ENCODE measurements around the gene MTFMT.
A peak's percentile ranks its signal among the peaks of the same experiment; 100 is the strongest.

The MTFMT gene

GRCh38 chr15:64993290-64993689 is 36.1 kb downstream of the MTFMT start:
- Histone ChIP-seq H3K9ac (ENCODE audit: low read length in 5 of 5) (no peak overlapping the region), H3K27me3 (ENCODE audit: control insufficient read depth in 5 of 5, insufficient read depth in 4 of 5, low read length in 5 of 5) (no peaks in the 10 kb centered on the region), H3K27ac (ENCODE audit: low read depth, low read length) (no peak overlapping the region), H3K4me3 (ENCODE audit: low read depth in 1 of 5, low read length in 5 of 5) (no peak overlapping the region), H3K36me3 (ENCODE audit: control insufficient read depth in 5 of 5, insufficient read depth in 5 of 5, low read length in 5 of 5) (no peaks in the 10 kb centered on the region), H3K4me1 (ENCODE audit: control insufficient read depth in 5 of 5, insufficient read depth in 5 of 5, low read length in 5 of 5) (peaks cover 1 to 19% (median 15%) of the 10 kb centered on the region in 5 donors), H3K9me3 (ENCODE audit: control insufficient read depth in 5 of 5, low read length in 5 of 5) (no peaks in the 10 kb centered on the region)

GRCh38 chr15:64991536-64992135 is 37.8 kb downstream of the MTFMT start:
- Histone ChIP-seq H3K27ac (ENCODE audit: low read depth, low read length) (no peak overlapping the region), H3K36me3 (ENCODE audit: control insufficient read depth in 5 of 5, insufficient read depth in 5 of 5, low read length in 5 of 5) (no peaks in the 10 kb centered on the region), H3K4me1 (ENCODE audit: control insufficient read depth in 5 of 5, insufficient read depth in 5 of 5, low read length in 5 of 5) (peaks cover 1 to 30% (median 21%) of the 10 kb centered on the region in 5 donors), H3K9me3 (ENCODE audit: control insufficient read depth in 5 of 5, low read length in 5 of 5) (no peaks in the 10 kb centered on the region), H3K4me3 (ENCODE audit: low read depth in 1 of 5, low read length in 5 of 5) (no peak overlapping the region), H3K9ac (ENCODE audit: low read length in 5 of 5) (no peak overlapping the region), H3K27me3 (ENCODE audit: control insufficient read depth in 5 of 5, insufficient read depth in 4 of 5, low read length in 5 of 5) (no peaks in the 10 kb centered on the region)

GRCh38 chr15:64990168-64990470 is 39.3 kb downstream of the MTFMT start:
- Histone ChIP-seq H3K27me3 (ENCODE audit: control insufficient read depth in 5 of 5, insufficient read depth in 4 of 5, low read length in 5 of 5) (no peaks in the 10 kb centered on the region), H3K9ac (ENCODE audit: low read length in 5 of 5) (peak overlapping the region in 4 of 5 donors; percentile 76 to 90 (median 84)), H3K4me1 (ENCODE audit: control insufficient read depth in 5 of 5, insufficient read depth in 5 of 5, low read length in 5 of 5) (peaks cover 1 to 39% (median 30%) of the 10 kb centered on the region in 5 donors), H3K4me3 (ENCODE audit: low read depth in 1 of 5, low read length in 5 of 5) (peak overlapping the region; percentile 80 to 99 (median 97)), H3K9me3 (ENCODE audit: control insufficient read depth in 5 of 5, low read length in 5 of 5) (no peaks in the 10 kb centered on the region), H3K36me3 (ENCODE audit: control insufficient read depth in 5 of 5, insufficient read depth in 5 of 5, low read length in 5 of 5) (no peaks in the 10 kb centered on the region), H3K27ac (ENCODE audit: low read depth, low read length) (peak overlapping the region; percentile 63)

GRCh38 chr15:64989416-64990167 is 39.8 kb downstream of the MTFMT start, which contains the start of gene SPG21:
Gene SPG21, minus strand, starts transcription at chr15:64989914. Its CDS starts 6,345 bp downstream, at chr15:64983569.
- H3K9ac ChIP-seq (ENCODE audit: low read length in 5 of 5), result peak within 1 kb of the TSS; percentile 16 to 94 (median 88)
- no peaks in the 10 kb centered on the region for H3K27me3 ChIP-seq (ENCODE audit: control insufficient read depth in 5 of 5, insufficient read depth in 4 of 5, low read length in 5 of 5)
- peak within 1 kb of the TSS; percentile 80 to 99 (median 97) for H3K4me3 ChIP-seq (ENCODE audit: low read depth in 1 of 5, low read length in 5 of 5)
- H3K27ac ChIP-seq (ENCODE audit: low read depth, low read length), result peak within 1 kb of the TSS; percentile 83
- no peaks in the 10 kb centered on the region for H3K36me3 ChIP-seq (ENCODE audit: control insufficient read depth in 5 of 5, insufficient read depth in 5 of 5, low read length in 5 of 5)
- H3K9me3 ChIP-seq (ENCODE audit: control insufficient read depth in 5 of 5, low read length in 5 of 5), result no peaks in the 10 kb centered on the region
- H3K4me1 ChIP-seq (ENCODE audit: control insufficient read depth in 5 of 5, insufficient read depth in 5 of 5, low read length in 5 of 5), result peaks cover 1 to 40% (median 33%) of the 10 kb centered on the region in 5 donors

GRCh38 chr15:64987136-64987535 is 42.3 kb downstream of the MTFMT start:
- no peak overlapping the region for H3K4me3 ChIP-seq (ENCODE audit: low read depth in 1 of 5, low read length in 5 of 5)
- H3K27me3 ChIP-seq (ENCODE audit: control insufficient read depth in 5 of 5, insufficient read depth in 4 of 5, low read length in 5 of 5), result no peaks in the 10 kb centered on the region
- H3K4me1 ChIP-seq (ENCODE audit: control insufficient read depth in 5 of 5, insufficient read depth in 5 of 5, low read length in 5 of 5), result peaks cover 1 to 40% (median 34%) of the 10 kb centered on the region in 5 donors
- no peak overlapping the region for H3K27ac ChIP-seq (ENCODE audit: low read depth, low read length)
- H3K9me3 ChIP-seq (ENCODE audit: control insufficient read depth in 5 of 5, low read length in 5 of 5), result no peaks in the 10 kb centered on the region
- H3K9ac ChIP-seq (ENCODE audit: low read length in 5 of 5), result no peak overlapping the region
- H3K36me3 ChIP-seq (ENCODE audit: control insufficient read depth in 5 of 5, insufficient read depth in 5 of 5, low read length in 5 of 5), result peaks cover 0 to 5% (median 3%) of the 10 kb centered on the region in 5 donors

GRCh38 chr15:64985366-64986033 is 43.9 kb downstream of the MTFMT start:
- peak overlapping the region in 2 of 5 donors; percentile 1 to 22 for H3K9ac ChIP-seq (ENCODE audit: low read length in 5 of 5)
- H3K4me1 ChIP-seq (ENCODE audit: control insufficient read depth in 5 of 5, insufficient read depth in 5 of 5, low read length in 5 of 5), result peaks cover 0 to 39% (median 33%) of the 10 kb centered on the region in 5 donors

GRCh38 chr15:64982472-64982871 is 47.0 kb downstream of the MTFMT start:
- H3K36me3 ChIP-seq (ENCODE audit: control insufficient read depth in 5 of 5, insufficient read depth in 5 of 5, low read length in 5 of 5), result peaks cover 18 to 34% (median 25%) of the 10 kb centered on the region in 5 donors
- peaks cover 0 to 24% (median 18%) of the 10 kb centered on the region in 5 donors for H3K4me1 ChIP-seq (ENCODE audit: control insufficient read depth in 5 of 5, insufficient read depth in 5 of 5, low read length in 5 of 5)
- no peaks in the 10 kb centered on the region for H3K9me3 ChIP-seq (ENCODE audit: control insufficient read depth in 5 of 5, low read length in 5 of 5)
- H3K27ac ChIP-seq (ENCODE audit: low read depth, low read length), result no peak overlapping the region
- no peak overlapping the region for H3K9ac ChIP-seq (ENCODE audit: low read length in 5 of 5)
- no peaks in the 10 kb centered on the region for H3K27me3 ChIP-seq (ENCODE audit: control insufficient read depth in 5 of 5, insufficient read depth in 4 of 5, low read length in 5 of 5)
- no peak overlapping the region for H3K4me3 ChIP-seq (ENCODE audit: low read depth in 1 of 5, low read length in 5 of 5)

More at GRCh38 chr15:64985366-64986033, 43.9 kb downstream of the MTFMT start:
- Histone ChIP-seq H3K9me3 (ENCODE audit: control insufficient read depth in 5 of 5, low read length in 5 of 5) (no peaks in the 10 kb centered on the region), H3K4me3 (ENCODE audit: low read depth in 1 of 5, low read length in 5 of 5) (peak overlapping the region in 2 of 5 donors; percentile 17 to 28), H3K27me3 (ENCODE audit: control insufficient read depth in 5 of 5, insufficient read depth in 4 of 5, low read length in 5 of 5) (no peaks in the 10 kb centered on the region), H3K27ac (ENCODE audit: low read depth, low read length) (peak overlapping the region; percentile 70), H3K36me3 (ENCODE audit: control insufficient read depth in 5 of 5, insufficient read depth in 5 of 5, low read length in 5 of 5) (peaks cover 3 to 8% (median 4%) of the 10 kb centered on the region in 5 donors)

GRCh38 chr15:64981812-64982431 is 47.5 kb downstream of the MTFMT start:
- H3K27ac ChIP-seq (ENCODE audit: low read depth, low read length), result no peak overlapping the region
- no peak overlapping the region for H3K4me3 ChIP-seq (ENCODE audit: low read depth in 1 of 5, low read length in 5 of 5)
- no peaks in the 10 kb centered on the region for H3K27me3 ChIP-seq (ENCODE audit: control insufficient read depth in 5 of 5, insufficient read depth in 4 of 5, low read length in 5 of 5)
- peaks cover 0 to 19% (median 13%) of the 10 kb centered on the region in 5 donors for H3K4me1 ChIP-seq (ENCODE audit: control insufficient read depth in 5 of 5, insufficient read depth in 5 of 5, low read length in 5 of 5)
- H3K9me3 ChIP-seq (ENCODE audit: control insufficient read depth in 5 of 5, low read length in 5 of 5), result no peaks in the 10 kb centered on the region
- H3K36me3 ChIP-seq (ENCODE audit: control insufficient read depth in 5 of 5, insufficient read depth in 5 of 5, low read length in 5 of 5), result peaks cover 18 to 39% (median 31%) of the 10 kb centered on the region in 5 donors
- peak overlapping the region in 2 of 5 donors; percentile 35 for H3K9ac ChIP-seq (ENCODE audit: low read length in 5 of 5)

GRCh38 chr15:64979252-64979710 is 50.2 kb downstream of the MTFMT start:
- peaks cover 26 to 56% (median 44%) of the 10 kb centered on the region in 5 donors for H3K36me3 ChIP-seq (ENCODE audit: control insufficient read depth in 5 of 5, insufficient read depth in 5 of 5, low read length in 5 of 5)
- H3K4me1 ChIP-seq (ENCODE audit: control insufficient read depth in 5 of 5, insufficient read depth in 5 of 5, low read length in 5 of 5), result peaks cover 0 to 5% (median 0%) of the 10 kb centered on the region in 5 donors
- no peaks in the 10 kb centered on the region for H3K27me3 ChIP-seq (ENCODE audit: control insufficient read depth in 5 of 5, insufficient read depth in 4 of 5, low read length in 5 of 5)
- H3K27ac ChIP-seq (ENCODE audit: low read depth, low read length), result no peak overlapping the region
- H3K9me3 ChIP-seq (ENCODE audit: control insufficient read depth in 5 of 5, low read length in 5 of 5), result no peaks in the 10 kb centered on the region
- no peak overlapping the region for H3K9ac ChIP-seq (ENCODE audit: low read length in 5 of 5)
- no peak overlapping the region for H3K4me3 ChIP-seq (ENCODE audit: low read depth in 1 of 5, low read length in 5 of 5)
